Measurements from ENCODE around the gene CDK17.
"Not testable (repeated sequence)": the region's sequence is repeated elsewhere in the genome, so short reads cannot be mapped to it uniquely, and the experiment has no call there.

The CDK17 gene

DNA sequence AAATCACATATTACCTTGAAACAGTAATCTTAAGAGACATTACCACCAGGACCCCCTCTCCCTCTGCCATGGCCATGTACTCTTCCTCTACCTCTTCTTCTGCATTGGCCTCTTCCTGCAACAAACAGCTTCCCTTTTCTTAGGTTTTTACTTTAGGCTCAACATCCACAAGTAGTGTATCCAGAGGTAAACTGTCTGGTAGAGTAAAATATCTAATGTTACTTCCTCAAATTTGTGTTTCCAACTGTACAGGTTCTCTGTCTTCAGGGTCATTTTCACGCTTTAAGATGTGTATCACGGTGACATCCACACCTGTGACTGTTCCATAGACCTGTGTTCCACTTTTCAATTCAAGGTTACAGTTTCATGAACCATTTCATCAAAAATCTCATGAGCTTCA, 13.4 kb downstream of the CDK17 start:
- no peak for DNase-seq

DNA sequence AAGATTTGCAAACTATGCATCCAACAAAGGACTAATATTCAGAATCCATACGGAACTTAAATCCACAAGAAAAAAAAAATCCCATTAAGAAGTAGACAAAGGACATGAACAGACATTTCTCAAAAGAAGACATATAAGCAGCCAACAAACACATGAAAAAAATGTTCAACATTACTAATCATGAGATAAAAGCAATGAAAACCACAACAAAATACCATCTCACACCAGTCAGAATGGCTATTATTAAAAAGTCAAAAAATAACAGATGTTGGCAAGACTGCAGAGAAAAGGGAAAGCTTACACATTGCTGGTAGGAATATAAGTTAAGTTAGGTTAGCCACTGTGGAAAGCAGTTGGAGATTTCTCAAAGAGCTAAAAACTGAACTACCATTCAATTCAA, 16.2 kb downstream of the CDK17 start:
- no peak for DNase-seq

DNA sequence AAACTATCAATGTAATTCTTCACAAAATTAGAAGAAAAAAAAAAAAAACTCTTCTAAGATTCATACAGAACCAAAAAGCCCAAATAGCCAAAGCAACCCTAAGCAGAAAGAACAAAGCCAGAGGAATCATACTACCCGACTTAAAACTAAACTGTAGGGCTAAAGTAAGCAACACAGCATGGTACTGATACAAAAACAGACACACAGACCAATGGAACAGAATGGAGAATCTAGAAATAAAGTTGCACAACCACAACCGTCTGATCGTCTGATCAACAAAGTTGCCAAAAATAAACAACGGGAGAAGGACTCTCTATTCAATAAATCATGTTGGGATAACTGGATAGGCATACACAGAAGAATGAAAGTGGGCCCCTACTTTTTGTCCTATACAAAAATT, 16.9 kb downstream of the CDK17 start:
- no peak for DNase-seq

DNA sequence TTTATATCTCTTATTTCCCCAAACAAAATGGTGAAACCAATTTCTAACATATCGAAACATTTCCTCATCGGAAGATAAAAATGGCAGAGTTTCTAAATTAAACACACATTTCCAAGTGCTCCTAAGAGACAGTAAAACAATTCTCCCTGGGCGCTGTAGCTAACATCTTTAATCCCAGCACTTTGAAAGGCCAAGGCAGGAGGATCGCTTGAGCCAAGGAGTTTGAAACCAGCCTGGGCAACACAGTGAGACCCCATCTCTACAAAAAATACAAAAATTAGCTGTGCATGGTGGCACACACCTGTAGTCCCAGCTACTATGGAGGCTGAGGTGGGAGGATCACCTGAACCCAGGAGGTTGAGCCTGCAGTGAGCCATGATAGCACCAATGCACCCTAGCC, 20.5 kb downstream of the CDK17 start:
- DNase-seq = not testable (repeated sequence)

DNA sequence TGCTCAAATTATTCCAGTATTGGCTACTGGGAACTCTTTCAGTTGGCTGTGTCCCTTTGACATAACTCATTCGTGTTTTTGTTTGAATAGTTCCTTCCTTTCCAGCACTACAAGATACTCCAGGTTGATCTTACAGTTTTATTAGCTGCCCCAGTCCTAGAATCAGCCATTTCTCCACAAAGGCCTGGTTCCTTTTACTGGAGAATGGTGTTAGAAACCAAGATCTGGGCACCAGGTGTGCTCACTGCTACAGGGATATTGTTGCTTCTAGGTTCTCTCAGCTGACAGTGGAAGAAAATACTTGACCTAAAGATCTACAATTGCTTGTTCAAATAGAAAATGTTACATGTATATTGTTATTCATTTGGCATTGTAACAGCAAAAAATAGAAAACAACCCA, 21.9 kb downstream of the CDK17 start:
- DNase-seq = no peak

DNA sequence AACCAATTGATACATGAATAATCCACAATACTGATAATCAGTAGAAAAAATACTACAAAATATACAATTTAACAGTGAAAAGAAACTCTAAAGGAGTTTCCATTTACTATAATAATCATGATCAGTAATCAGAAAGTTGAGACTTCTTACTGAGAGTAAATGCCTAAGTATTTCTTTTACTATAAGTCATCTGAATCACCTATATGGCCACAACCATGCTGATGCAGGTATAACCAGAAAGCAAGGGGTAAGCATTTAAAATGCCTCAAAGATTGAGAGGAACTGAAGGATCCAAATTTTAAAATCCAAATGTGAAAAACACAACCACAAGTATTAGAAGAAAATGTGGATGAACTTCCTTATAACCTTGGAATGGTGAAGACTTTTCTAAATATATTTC, 23.4 kb downstream of the CDK17 start:
- DNase-seq = no peak

DNA sequence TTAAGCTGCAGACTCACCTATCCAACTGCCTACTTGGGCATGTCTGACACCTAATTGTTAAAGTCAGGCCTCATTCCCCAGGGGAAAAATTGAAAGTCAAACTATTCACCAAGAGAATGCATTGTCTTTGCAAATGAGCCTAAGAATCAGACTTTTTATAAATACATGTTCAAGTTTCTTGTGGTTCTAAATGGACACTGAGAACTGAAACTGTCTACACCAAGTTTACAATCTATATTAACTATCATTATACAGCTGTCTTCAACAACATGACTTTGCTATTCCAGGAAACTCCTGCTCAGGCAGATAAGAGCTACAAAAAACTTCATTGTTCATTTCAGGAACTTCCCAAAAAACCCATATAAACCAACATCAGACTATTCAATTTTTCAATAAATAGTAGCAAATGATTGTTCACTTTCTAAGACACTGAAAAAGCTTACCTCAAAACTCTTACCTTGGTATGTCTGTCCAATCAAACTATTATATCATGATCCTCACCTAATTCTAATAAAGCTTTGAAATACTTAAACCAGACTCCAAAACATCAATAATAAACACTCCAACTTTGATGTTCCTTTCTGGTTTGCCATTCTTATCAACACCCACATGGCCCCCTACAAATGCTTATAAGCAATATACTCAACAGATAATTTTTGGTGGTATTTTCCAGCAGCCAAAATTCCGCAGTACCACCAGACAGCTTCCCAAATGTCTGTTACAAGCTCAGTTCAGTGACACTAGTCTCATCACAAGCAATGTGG, 24.2 kb downstream of the CDK17 start:
- DNase-seq = no peak

DNA sequence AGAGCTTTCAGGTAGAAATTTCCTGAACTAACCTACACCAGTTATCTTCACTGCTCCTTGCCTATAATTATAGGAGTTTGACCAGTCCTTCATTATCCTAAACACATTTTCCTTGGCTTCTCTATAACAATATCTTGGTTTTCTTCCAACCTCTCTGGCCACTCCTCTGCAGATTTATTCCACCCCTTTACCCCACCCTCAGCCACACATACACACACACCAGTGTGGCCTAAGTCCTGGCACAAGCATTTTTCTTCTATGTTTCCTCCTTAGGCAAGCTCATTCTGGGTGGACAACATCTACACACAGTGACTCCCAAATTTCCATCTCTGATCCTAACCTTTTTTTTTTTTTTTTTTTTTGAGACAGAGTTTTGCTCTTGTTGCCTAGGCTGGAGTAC, 25.1 kb downstream of the CDK17 start:
- no peak for DNase-seq

DNA sequence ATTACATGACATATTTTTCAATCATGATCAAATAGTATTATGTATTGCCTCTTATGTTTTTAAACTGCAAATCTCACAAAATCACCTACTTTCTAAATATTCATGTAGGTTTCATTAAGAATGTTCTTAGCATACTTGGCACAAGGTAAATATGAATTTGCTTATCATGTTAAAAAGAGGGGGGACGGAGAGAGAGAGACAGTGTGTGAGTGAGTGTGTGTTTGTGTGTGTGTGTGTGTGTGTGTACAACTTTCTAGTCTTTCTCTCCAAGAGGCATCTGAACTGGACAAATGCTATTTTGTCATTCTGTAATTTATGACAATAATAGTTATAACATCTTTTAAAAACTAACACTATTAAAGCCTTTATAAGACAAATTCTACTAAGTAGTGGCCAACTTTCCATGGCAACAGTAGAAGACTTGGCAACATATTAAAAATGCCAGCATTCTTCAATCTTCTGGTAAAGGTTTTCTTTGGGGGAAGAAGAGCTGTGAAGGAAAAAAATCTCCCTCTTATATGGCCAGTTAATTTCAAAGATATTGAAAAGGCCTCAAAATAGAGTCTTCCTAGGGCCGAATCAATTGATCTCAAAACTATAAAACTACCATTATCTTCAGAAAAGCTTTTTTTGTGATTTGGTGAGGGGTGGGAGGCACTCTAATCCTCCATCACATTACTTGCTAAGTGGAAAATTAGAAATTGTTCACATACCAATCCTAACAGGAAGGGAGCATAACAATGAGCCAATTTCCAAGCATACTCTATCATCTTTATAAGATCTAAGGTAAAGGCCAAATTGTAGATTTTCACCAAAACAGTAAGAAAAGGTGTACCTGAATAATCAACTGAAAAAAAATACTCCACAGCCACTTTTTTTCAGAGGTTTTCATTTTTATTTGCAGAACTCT, 28.2 kb downstream of the CDK17 start:
- no peak for DNase-seq

DNA sequence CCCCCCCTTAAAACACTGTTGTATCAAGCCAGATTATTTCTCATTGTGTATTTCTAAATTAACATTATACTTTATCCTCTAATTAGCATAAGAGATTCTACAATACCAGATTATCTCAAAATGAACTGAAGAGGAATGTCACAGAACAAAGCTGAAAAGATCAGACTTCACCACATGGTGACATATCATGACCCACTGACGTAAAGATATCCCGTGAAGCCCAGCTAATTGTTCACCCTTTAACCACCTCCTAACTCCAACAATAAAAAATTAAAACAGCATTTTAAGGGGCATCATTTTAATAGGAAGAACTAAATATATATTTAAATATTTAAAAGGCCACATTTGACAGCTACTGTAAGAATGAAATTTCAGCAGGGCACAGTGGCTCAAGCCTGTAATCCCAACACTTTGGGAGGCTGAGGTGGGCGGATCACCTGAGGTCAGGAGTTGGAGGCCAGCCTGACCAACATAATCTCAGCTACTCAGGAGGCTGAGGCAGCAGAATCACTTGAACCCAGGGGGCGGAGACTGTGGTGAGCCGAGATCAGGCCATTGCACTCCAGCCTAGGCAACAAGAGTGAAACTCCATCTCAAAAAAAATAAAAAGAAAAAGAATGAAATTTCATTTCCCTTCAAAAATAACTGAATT, 29.0 kb downstream of the CDK17 start:
- no peak for DNase-seq

DNA sequence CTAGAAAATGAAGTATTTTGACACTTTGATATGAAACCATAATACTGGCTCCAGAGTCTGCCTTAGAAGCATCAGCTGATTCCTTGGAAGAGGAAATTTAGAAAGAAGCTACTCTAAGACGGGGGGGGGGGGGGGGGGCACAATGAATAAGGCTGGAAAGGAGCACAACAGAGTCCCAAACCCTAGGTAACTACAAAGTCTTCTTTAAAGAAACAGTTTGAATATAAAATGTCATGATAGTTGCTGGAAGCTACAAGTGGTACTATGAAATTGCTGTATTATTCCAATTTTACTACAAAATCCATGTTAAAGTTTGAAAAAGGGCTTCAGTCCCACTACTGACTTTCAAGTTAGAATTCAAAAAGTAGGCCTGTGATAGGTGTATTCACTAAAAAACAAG, 31.6 kb downstream of the CDK17 start:
- DNase-seq = no peak

DNA sequence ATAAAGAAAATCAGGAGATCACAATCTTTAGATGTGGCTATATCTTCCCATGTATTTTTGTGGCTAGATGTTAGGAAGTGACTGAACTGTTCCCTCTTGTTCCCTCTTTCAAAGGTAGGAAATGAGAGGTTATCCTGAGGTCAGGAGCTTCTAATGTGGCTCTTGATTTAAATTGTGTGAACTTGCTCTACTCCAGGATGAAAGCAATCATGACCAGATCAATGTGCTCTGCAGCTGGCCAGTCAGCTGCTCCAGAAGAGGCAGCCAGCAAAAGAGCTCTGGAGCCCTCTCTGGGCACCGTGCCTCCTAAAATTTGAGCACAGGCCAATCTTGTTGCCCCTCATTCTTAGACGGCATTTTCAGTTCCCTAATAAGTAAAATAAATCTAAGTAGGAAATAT, 32.0 kb downstream of the CDK17 start:
- no peak for DNase-seq

DNA sequence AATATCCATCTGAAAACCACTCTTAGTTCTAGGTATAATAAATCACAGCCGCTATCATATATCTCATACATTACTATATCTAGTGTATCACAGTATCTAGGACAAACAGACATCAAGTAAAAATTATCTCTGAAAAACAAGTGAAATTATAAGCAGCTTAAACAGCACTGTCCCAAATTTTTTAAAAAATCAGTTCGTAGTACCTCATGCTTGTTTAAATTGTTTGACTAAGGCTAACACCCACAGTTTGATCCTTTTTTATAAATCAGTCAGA, 33.9 kb downstream of the CDK17 start:
- DNase-seq = no peak

DNA sequence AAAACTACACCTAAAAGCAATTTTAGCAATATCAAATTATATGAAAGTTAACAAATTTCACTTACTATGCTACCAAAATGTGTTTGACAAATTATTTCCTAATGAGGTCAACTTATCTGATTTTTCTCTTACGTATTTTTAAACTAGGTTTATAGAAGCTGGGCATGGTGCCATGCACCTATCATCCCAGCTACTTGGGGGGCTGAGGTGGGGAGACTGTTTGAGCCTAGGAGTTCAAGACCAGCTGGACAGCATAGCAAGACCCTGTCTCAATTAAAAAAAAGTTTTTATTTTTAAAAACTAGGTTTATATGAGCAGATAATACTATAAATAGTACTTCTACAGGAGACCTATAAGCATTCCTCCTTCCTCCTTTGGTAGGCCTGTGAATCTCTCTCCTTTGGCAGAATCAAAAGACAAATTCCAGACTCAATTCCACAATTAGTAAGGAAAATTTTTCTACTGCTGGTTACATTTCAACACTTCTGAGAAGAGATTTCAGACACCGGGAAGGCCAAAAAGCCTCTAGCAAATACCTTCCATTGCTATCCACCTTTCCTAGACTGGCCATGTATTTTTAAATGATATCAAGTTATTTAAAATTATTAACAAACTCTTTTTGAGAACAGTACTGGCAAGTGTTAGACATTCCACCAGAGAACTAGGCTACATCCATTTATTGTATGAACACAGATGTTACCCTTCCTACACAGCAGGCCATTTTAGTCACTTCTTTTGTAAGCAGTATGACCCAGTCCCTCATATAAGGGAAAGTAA, 34.4 kb downstream of the CDK17 start:
- DNase-seq = no peak

DNA sequence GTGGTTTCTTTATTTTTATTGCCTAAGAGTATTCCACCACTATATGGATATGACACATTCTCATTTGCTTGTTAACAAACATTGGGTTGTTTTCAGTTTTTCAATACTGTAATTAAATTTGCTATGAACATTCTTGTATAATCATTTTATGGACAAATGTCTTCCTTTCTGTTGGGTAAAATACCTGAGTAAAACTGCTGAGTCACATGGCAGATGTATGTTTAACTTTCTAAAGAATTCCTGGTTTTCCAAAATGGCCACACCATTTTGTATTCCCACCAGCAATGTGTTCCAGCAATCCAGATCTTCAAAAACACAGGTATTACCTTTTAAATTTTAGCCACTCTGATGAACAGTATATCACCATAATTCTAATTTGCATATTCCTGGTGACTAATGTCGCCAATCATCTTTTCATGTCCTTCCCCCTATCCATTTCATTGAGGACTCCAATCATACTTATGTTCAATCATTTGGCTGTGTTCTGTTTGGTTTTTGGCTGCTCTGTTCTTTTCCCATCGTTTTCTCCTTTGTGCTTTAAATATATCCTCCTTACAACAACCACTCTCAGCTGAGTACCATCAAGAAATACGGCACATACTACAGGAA, 36.0 kb downstream of the CDK17 start:
- DNase-seq = no peak

DNA sequence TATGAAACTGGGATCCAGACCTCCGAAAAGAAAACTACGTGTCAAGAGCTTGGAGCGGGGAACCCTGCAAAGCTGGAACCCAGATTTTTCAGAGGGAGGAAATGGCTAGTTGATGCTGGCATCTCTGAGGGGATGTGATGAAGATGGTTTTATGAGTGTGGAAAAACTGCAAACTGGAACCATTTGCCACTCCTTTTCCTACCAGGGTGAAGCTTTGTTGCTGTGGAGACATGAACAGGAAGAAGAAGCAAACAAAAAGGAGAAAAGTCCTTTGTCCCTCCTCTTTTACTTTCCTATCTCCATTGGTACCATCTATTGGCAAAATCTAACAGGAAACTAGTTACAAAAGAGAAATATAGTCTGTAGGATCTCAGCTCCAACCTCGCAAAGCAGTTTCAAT, 39.2 kb downstream of the CDK17 start:
- no peak for DNase-seq

DNA sequence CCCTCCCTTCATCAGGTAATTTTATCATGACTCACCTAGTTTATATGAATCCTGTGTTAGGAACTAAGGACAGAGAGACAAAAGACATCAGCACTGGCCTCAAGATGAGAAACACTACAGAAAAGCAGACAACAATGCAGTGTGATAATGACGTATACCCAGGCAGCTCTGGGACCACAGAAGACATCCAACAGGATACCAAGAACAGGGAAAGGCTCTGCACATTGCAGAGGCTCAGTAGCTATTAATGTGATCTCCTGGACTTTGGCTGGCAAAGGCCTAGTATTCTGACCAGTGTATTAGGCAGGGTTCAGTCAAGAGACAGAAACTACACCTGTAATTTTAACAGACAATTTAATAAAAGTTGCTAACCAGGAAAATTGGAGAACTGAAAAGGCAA, 39.7 kb downstream of the CDK17 start:
- no peak for DNase-seq

DNA sequence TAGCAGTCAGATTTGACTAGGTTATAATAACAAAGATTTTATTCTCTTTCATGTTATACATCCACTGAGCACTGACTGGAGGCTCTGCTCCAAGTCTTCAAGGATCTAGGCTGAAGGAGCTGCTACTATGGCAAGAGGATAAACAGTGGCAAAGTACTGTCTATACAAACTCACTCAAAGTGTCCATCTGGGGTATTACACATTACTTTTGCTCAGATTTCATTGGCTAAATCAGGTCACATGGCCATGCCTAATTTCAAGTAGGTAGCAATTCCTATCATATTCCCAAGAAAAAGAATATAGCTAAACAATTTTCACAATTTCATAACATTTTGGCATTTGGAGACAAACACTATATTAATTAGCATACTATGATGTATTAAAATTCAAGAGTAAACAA, 40.9 kb downstream of the CDK17 start:
- no peak for DNase-seq

DNA sequence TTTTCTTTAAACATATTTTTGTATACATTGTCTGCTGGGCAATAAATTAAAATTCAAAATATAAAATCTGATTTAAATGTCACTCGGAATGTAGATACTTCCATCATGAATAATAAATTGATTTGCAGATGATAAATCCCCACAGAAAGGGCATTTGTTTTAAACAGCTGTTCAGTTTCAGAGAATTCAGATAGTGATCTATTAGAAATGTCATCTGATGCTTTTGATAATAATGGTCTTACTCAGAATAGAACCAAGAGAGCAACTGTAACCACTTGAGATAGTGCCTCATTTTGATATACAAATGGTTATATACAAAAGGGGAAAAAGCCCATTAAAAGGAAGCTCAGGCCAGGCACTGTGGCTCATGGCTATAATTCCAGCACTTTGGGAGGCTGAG, 43.4 kb downstream of the CDK17 start:
- DNase-seq = no peak

DNA sequence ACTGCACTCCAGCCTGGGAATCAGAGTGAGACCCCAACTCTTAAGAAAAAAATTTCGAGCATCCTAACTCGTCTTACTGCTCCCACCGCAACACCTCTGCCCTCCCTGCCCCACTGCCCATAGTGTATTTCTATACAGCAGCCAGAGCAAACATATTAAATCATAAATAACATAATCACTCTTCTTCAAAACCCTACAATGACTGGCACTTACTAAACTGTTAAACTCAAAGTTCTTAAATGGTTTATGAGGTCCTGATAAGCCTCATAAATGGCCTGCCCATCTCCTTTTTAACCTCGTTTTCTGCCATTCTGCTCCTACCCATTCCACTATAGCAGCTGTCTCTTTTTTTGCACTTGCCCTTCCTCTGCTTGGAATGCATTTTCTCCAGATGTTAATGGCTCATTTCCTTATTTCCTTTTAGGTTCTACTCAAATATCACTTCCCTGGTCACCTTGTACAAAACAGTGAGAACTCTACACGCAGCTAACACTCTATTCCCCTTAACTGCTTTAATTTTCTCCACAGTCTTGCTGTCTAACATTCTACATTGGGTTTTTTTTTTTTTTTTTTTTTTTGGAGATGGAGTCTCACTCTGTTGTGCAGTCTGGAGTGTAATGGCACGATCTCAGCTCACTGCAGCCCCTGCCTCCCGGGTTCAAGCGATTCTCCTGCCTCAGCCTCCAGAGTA, 45.2 kb downstream of the CDK17 start:
- DNase-seq = no peak

DNA sequence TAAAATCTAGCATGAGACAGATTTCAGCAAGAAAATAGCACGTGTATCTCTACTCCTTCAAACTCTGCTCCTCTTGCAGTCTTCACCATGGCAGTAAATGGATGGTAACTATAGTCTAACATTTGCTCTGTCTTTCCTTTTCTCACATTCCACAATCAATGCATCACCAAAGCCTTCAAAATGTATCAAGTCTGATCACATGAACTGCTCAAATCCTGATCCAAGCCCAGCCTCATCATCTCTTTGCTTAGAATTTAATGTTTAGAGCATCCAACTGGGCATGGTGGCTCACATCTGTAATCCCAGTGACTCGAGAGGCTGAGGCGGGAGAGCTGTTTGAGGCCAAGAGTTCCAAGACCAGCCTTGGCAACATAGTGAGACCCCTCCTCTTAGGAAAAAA, 45.9 kb downstream of the CDK17 start:
- no peak for DNase-seq

DNA sequence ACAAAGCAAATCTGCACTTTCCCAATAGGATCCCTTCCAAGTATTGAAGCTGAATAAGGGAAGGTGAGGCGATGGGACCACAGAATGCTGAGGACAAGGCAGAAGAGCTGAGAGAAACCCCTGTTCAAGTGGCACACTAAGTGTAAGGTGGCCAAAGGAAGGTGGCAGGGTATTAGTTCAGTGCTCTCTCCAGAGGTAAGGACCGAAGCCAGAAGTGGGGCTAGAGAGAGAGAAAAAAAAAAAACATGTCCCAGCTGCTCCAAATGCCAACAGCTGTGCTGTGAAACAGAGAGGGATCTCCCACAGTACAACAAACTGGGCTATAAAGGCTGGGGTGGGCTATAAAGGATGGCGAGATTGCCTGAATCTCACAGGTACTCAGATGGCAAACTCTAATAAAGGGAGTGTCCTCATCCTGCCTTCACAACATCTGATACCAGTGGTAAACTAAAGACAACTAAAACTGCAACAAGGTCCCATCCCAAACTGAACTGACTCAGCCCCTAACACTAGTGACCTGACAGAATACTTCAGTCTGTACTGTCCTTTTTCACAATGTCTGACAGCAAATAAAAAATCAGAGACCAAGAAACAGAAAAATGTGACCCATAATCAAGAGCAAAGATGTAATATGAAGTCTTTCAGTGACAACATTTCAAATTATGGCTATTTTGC, 47.9 kb downstream of the CDK17 start:
- DNase-seq = no peak
